Esophagus muscularis mucosa (tissue), 3 donors: Measurements from ENCODE around the gene PRDM5.

Source experiments
- CTCF ChIP-seq, 3 experiments: fragments of 200-600 bp in 2 of 3; fragments of 450-650 bp in 1 of 3; sonication (generic) in 2 of 3; IDR thresholded peaks; one replicate each; pipeline ENCODE4 v1.5.1; 2017 to 2019; ENCODE audit warnings: antibody characterized with exemption in 3 of 3, mild to moderate bottlenecking in 2 of 3, moderate library complexity in 1 of 3
- POLR2A ChIP-seq: fragments of 450-650 bp; IDR thresholded peaks from one replicate; pipeline ENCODE4 v1.6.1; 2017; ENCODE audit warnings: antibody characterized with exemption, moderate library complexity, mild to moderate bottlenecking, low read depth
- POLR2AphosphoS5 ChIP-seq, 2 donors: sonication (generic); formaldehyde crosslinking; IDR thresholded peaks; one replicate each; pipeline ENCODE4 v1.6.1; 2017; ENCODE audit warnings: antibody characterized with exemption in 2 of 2

- TF ChIP-seq CTCF (IDR thresholded peaks at IDR 0.05) (no peak), POLR2AphosphoS5 (IDR thresholded peaks at IDR 0.05) (no peak), POLR2A (no peak)
Measured at GRCh38 chr4:120796271-120796670, 126.3 kb downstream of the PRDM5 start.
